ENCODE results near the gene SSX2IP.

- no peak for TF ChIP-seq YY1 (IDR thresholded peaks at IDR 0.05; ENCODE audit: low read depth)
- TF ChIP-seq REST (IDR thresholded peaks at IDR 0.05; ENCODE audit: low read depth): no peak
- TF ChIP-seq EP300 (IDR thresholded peaks at IDR 0.05; ENCODE audit: borderline replicate concordance): no peak
- TF ChIP-seq USF1 (IDR thresholded peaks at IDR 0.05): no peak
- no peak for TF ChIP-seq CEBPB (IDR thresholded peaks at IDR 0.05)
- TF ChIP-seq TAF1 (IDR thresholded peaks at IDR 0.05; ENCODE audit: low read depth): no peak
- no peak for TF ChIP-seq RAD21 (IDR thresholded peaks at IDR 0.05; ENCODE audit: low read depth)
- no peak for TF ChIP-seq FOXM1 (IDR thresholded peaks at IDR 0.05; ENCODE audit: borderline replicate concordance, low read depth)
- no peak for TF ChIP-seq ZBTB7A (IDR thresholded peaks at IDR 0.05; ENCODE audit: low read depth)
- TF ChIP-seq CREB1 (IDR thresholded peaks at IDR 0.05; ENCODE audit: low read depth): no peak
- TF ChIP-seq TEAD4 (IDR thresholded peaks at IDR 0.05): no peak
- TF ChIP-seq NFIC (IDR thresholded peaks at IDR 0.05): no peak
- no peak for TF ChIP-seq MAX (IDR thresholded peaks at IDR 0.05)
Measured at GRCh38 chr1:84735483-84735882, 45.2 kb upstream of the SSX2IP start.

Data from Ishikawa (cell line).